Pancreas (tissue), 10 donors: ENCODE data around the gene GLYR1. TPM values are rescaled to one million over a fixed set of nuclear protein-coding genes. Genes with fewer than 3 reads are reported as not detected.

Experiments
- ATAC-seq, 4 donors: fragments of 200-7000 bp; cut with Tn5 transposase; one replicate each; pipeline versions ENCODE4 v1.8.0 to v1.9.1; 2020; ENCODE audit warnings: mild to moderate bottlenecking in 4 of 4, moderate library complexity in 4 of 4
- DNase-seq, 6 donors: peaks; one replicate each; pipeline ENCODE4 v3.0.0-alpha.2; 2020
- FAIRE-seq: peaks from 2 replicates; lab custom pipeline; 2012; peaks lifted over from hg19 to GRCh38; lab: Jason Lieb, UNC
- H3K27ac ChIP-seq, 4 donors: fragments of 200-600 bp; sonication (generic); 1 replicate in 3 of 4; 2 replicates in 1 of 4; pipeline versions ENCODE4 v1.5.0 to v1.8.0; 2020
- H3K27me3 ChIP-seq, 4 donors: fragments of 200-600 bp; one replicate each; pipeline ENCODE4 v1.8.0; 2021
- H3K36me3 ChIP-seq, 3 donors: fragments of 200-600 bp; sonication (generic) in 1 of 3; one replicate each; pipeline versions ENCODE4 v1.5.0 to v1.8.0; 2020 to 2021
- H3K4me1 ChIP-seq, 3 donors: fragments of 200-600 bp; one replicate each; pipeline ENCODE4 v1.8.0; 2021
- H3K4me3 ChIP-seq, 4 donors: fragments of 200-600 bp; sonication (generic) in 2 of 4; one replicate each; pipeline versions ENCODE4 v1.5.0 to v1.8.0; 2020 to 2021
- H3K9me3 ChIP-seq, 4 donors: fragments of 200-600 bp; one replicate each; pipeline ENCODE4 v1.8.0; 2021
- WGBS, 2 donors: extraction: QIAGEN DNeasy Blood & Tissue Kit; methylation state at CpG; one replicate each; pipeline ENCODE4 v1.1.7; 2013; 5-methylcytosine and 5-hydroxymethylcytosine counted together
- intact Hi-C, 3 donors: fragments of 100-400 bp; cut with DNase I; formaldehyde crosslinking; loops; one replicate each; pipeline versions ENCODE4 v1.11.1 to v1.14.2; 2022
- polyA plus RNA-seq, 2 donors: library from polyadenylated mRNA; stranded (reverse); fragments of 200-250 nt; gene quantifications; one replicate each; pipeline ENCODE4 v1.2.3, GENCODE V29; 2013
- total RNA-seq, 6 donors: library from RNA; stranded (reverse); fragmentation: NEBNext Ultra II Directional in 4 of 6; extraction: Animal tissue kit (Norgen Biotek cat#: 25700) in 4 of 6; gene quantifications; one replicate each; pipeline versions ENCODE4 v1.2.1 to v1.2.4, GENCODE V29; 2021 to 2023
- TF ChIP-seq, protein P1 (sequence below), 4 donors: fragments of 200-600 bp; sonication (generic) in 3 of 4; IDR thresholded peaks; one replicate each; pipeline versions ENCODE4 v1.5.0 to v1.8.0; 2021; ENCODE audit warnings: antibody characterized with exemption in 4 of 4
- donor health status: healthy with polysubstance abuse.
- donor health status: DM: no; HTN: no; CAD: no; lungs with moderate emphysema.
- donor health status: DM: no; HTN: no; CAD: no.
- donor health status: control.
- donor health status: control.
- donor health status: Bipolar disorder and iron deficiency.
- donor health status: DM: yes; HTN: yes; CAD: no.
- donor health status: DM: no; HTN: no; CAD: no.
- donor health status: DM: no; HTN: no; CAD: no.
- donor health status: DM: yes; HTN: yes; CAD: no.

The GLYR1 gene
- total and polyA plus RNA-seq, 8 donors: 27.2 to 58.6 (median 39.5) TPM

DNA sequence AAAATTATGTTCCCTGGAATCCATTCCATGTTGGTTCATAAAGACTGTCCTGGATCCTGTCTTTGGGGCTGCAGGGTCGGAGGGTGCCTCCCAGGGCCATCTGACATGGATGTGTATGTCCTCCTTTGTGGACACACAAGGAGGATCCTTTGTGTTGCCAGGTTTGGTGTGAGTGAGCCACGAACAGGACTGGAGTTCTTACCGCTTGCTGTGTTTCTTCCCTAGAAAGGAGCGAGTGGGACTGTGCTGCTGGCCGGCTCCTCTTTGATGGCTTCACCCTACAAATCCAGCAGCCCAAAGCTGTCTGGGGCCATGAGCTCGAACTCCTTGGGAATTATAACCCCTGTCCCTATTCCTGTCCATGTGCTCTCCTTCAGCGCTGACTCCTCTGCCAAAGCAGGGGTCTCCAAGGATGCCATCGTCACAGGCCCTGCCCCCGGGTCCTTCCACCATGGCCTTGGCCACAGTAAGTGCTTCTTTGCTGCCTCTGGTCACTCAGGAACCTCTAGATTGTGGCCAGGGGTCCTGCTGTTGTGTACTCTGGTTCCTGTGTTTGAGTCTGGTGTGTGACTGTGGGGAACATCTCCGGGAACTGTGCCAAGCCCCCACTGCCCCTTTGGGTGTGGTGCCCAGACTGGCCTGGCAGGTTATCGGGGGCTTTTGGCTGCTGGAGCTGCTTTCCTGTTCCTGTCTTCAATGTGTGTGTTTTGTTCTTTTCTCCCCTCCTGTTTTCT is 29.7 kb upstream of the GLYR1 start:
- no peaks in the 10 kb centered on the region for H3K27me3 ChIP-seq
- FAIRE-seq: no peak
- intact Hi-C loops: no loop called here
- H3K36me3 ChIP-seq: peaks cover 5 to 86% (median 41%) of the 10 kb centered on the region in 3 donors
- WGBS, 2 donors: 85 to 88% methylated on average over 11 of the region's 11 CpGs
- no peak for ATAC-seq
- no peak overlapping the region for H3K4me3 ChIP-seq
- H3K4me1 ChIP-seq: peaks cover 0 to 2% (median 0%) of the 10 kb centered on the region in 3 donors
- no peak for DNase-seq
- H3K27ac ChIP-seq: no peak overlapping the region
- no peaks in the 10 kb centered on the region for H3K9me3 ChIP-seq
- TF ChIP-seq, protein P1, sequence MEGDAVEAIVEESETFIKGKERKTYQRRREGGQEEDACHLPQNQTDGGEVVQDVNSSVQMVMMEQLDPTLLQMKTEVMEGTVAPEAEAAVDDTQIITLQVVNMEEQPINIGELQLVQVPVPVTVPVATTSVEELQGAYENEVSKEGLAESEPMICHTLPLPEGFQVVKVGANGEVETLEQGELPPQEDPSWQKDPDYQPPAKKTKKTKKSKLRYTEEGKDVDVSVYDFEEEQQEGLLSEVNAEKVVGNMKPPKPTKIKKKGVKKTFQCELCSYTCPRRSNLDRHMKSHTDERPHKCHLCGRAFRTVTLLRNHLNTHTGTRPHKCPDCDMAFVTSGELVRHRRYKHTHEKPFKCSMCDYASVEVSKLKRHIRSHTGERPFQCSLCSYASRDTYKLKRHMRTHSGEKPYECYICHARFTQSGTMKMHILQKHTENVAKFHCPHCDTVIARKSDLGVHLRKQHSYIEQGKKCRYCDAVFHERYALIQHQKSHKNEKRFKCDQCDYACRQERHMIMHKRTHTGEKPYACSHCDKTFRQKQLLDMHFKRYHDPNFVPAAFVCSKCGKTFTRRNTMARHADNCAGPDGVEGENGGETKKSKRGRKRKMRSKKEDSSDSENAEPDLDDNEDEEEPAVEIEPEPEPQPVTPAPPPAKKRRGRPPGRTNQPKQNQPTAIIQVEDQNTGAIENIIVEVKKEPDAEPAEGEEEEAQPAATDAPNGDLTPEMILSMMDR (IDR thresholded peaks at IDR 0.05): no peak

DNA sequence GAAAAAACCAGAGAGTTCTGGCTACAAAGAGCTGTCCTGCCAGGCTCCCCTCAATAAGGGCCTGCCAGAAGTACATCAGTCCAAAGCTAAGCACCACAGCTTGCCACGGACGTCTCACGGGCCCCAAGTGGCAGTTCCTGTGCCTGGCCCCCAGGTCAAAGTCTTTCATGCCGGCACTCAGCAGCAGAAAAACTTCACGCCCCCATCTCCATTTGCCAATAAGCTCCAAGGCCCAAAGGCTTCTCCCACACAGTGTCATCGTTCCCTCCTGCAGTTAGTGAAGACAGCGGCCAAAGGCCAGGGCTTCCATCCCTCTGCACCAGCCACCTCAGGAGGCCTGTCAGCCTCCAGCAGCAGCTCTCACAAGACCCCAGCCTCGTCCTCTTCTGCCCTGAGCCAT is 27.6 kb upstream of the GLYR1 start:
- H3K4me3 ChIP-seq: no peak overlapping the region
- TF ChIP-seq, protein P1 (IDR thresholded peaks at IDR 0.05): no peak
- H3K36me3 ChIP-seq: peaks cover 5 to 72% (median 37%) of the 10 kb centered on the region in 3 donors
- no peaks in the 10 kb centered on the region for H3K27me3 ChIP-seq
- DNase-seq: no peak
- H3K27ac ChIP-seq: no peak overlapping the region
- H3K9me3 ChIP-seq: no peaks in the 10 kb centered on the region
- WGBS, 2 donors: 92% methylated on average over 8 of the region's 8 CpGs
- no peak for FAIRE-seq
- no peak for ATAC-seq
- H3K4me1 ChIP-seq: peaks cover 0 to 7% (median under 1%) of the 10 kb centered on the region in 3 donors
- intact Hi-C loops: no loop called here

DNA sequence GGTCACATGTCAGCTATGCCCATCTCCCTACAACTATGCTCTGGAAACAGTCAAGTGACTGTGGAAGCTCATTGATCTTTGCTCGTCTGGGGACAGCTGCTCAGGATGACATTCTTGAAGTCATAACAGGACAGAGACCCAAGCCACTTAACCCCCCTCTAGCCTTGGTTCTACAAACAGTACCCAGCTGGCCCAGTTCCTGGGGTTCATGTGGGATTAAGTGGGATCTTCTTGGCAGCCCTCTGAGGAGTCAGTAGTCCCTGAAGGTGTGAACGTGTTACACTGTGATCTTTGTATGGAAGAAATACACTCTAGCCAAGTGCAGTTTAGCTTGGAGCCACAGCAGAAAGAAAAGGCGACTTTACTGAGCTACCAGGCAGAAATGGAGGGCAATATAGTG is 26.0 kb upstream of the GLYR1 start:
- no peak for ATAC-seq
- H3K36me3 ChIP-seq: peaks cover 5 to 63% (median 36%) of the 10 kb centered on the region in 3 donors

DNA sequence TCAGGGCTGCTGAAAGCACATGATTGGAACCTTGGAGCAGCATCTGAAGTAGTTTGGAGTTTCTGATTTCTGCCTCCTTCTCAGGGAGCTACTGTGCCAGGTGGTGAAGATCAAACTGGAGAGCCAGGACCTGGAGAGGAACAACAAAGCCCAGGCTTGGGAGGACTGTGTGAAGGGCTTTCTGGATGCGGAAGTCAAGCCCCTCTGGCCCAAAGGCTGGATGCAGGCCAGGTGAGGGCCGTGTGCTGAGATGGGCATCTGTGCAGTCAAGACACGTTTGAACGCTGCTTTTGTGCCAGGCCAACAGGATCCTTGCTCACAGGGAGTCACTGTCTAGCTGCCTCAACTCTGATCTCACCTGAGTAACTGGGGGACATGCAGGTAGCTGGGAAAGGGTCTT is 24.0 kb upstream of the GLYR1 start:
- Histone ChIP-seq H3K36me3 (peaks cover 0 to 45% (median 22%) of the 10 kb centered on the region in 3 donors), H3K4me1 (peaks cover 12 to 30% (median 21%) of the 10 kb centered on the region in 3 donors), H3K27ac (no peak overlapping the region), H3K9me3 (no peaks in the 10 kb centered on the region), H3K4me3 (no peak overlapping the region), H3K27me3 (no peaks in the 10 kb centered on the region)
- ATAC-seq (no peak), FAIRE-seq (no peak), DNase-seq (no peak)
- 87% methylated on average over 4 of the region's 4 CpGs for WGBS, 2 donors
- intact Hi-C loops: no loop called here
- TF ChIP-seq, protein P1 (IDR thresholded peaks at IDR 0.05): no peak

More for the DNA sequence above, 26.0 kb upstream of the GLYR1 start:
- Histone ChIP-seq H3K27me3 (no peaks in the 10 kb centered on the region), H3K27ac (no peak overlapping the region), H3K4me3 (no peak overlapping the region), H3K9me3 (no peaks in the 10 kb centered on the region), H3K4me1 (peaks cover 12 to 23% (median 12%) of the 10 kb centered on the region in 3 donors)
- TF ChIP-seq, protein P1 (IDR thresholded peaks at IDR 0.05): no peak
- DNase-seq (no peak), FAIRE-seq (no peak)
- WGBS, 2 donors: 78 to 86% methylated on average over 3 of the region's 3 CpGs
- intact Hi-C loops: no loop called here

DNA sequence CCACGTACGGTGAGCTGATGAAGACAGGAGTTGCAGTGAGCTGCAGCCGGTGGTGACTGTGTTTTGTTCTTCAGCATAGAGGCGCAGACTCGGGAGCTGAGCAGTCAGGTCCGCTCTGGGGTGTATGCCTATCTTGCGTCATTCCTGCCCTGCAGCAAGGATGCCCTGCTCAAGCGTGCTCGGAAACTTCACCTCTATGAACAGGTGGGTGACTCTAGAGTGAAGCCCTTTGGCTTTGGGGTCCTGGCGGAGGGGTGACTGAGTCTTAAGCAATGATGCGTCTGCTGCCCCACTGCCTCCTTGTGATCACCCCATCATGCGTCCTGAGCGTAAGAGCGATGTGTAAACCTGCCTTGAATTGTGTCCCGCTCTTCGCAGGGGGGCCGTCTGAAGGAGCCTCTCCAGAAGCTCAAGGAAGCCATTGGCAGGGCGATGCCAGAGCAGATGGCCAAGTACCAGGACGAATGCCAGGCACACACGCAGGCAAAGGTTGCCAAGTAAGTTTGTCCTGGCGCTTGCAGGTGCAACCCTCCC is 23.1 kb upstream of the GLYR1 start:
- Histone ChIP-seq H3K36me3 (peaks cover 0 to 40% (median 18%) of the 10 kb centered on the region in 3 donors), H3K9me3 (no peaks in the 10 kb centered on the region), H3K27me3 (no peaks in the 10 kb centered on the region), H3K4me3 (no peak overlapping the region), H3K27ac (peak overlapping the region in 3 of 4 donors; percentile 2 to 53 (median 44)), H3K4me1 (peaks cover 12 to 30% (median 21%) of the 10 kb centered on the region in 3 donors)
- TF ChIP-seq, protein P1 (IDR thresholded peaks at IDR 0.05): no peak
- FAIRE-seq: no peak
- 83 to 88% methylated on average over 21 of the region's 21 CpGs for WGBS, 2 donors
- intact Hi-C loops: no loop called here
- no peak for DNase-seq
- peak in 3 of 4 donors; percentile 7 to 21 (median 15) for ATAC-seq
